NCI-H82 (cell line): Measurements from ENCODE around the gene AATK.

Experiments used
- DNase-seq: peaks from one replicate; lab custom pipeline; 2025; lab: John Stamatoyannopoulos, UW

Gene AATK

DNA sequence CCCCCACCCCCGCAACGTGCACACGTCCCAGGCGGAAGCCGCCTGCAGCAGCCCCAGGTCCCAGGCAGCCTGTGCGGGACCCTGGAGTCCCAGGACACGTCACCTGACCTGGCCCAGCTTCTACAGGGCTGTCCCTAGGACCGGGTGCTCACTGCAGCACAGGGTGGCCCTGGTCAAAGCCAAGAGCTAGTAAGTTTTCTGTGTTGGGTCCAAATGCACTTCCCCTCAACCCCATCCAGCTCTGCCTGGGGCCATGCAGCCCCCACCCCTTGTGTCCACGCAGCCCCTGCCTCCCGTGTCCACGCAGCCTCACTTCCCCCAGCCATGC, 22.9 kb downstream of the AATK start:
- no peak for DNase-seq

DNA sequence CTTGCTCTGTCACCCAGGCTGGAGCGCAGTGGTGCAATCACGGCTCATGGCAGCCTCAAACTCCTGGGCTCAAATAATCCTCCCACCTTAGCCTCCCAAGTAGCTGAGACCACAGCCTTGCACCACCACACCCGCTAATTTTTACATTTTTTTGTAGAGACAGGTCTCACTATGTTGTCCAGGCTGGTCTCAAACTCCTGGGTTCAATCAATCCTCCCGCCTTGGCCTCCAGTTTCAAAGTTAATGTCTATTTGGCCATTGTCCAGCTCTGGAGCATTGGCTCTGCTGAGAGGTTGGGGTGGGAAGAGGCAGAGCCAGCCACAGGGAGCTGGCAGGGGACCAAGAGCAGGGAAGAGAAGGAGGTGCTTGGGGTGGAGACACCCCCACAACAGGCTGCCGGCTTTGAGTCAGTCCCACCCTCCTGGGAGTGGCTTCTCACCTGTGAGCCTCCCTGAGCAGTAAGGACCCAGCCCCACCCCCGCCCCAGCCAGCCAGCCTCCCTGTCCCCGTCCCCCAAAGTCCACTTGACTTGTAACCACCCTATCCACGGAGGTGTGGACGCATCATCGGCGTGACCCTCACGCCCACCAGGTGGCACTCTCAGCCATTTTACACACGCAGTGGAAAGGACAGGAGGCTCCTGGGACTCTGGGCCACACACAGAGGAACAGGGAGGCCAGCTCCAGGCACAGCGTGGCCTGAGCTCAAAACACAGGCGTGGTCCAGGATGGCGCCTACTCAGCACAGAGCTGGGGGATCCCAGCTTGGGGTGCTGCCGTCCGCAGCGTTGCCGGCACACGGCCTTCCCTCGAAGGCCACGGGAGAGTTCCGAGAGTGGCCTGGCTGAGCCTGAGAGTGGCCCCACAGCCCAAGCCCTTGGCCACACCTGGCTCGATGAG, 23.5 kb downstream of the AATK start:
- DNase-seq = peak; percentile 89

DNA sequence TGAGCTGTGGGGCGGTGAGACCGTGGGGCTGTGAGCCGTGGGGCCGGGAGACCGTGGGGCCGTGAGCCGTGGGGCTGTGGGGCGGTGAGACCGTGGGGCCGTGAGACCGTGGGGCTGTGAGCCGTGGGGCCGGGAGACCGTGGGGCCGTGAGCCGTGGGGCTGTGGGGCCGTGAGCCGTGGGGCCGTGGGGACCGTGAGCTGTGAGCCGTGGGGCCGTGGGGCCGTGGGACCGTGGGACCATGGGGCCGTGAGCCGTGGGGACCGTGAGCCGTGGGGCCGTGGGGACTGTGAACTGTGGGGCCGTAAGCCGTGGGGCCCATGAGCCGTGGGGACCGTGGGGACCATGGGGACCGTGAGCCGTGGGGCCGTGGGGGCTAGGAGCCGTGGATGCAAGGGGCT, 25.3 kb downstream of the AATK start:
- no peak for DNase-seq

DNA sequence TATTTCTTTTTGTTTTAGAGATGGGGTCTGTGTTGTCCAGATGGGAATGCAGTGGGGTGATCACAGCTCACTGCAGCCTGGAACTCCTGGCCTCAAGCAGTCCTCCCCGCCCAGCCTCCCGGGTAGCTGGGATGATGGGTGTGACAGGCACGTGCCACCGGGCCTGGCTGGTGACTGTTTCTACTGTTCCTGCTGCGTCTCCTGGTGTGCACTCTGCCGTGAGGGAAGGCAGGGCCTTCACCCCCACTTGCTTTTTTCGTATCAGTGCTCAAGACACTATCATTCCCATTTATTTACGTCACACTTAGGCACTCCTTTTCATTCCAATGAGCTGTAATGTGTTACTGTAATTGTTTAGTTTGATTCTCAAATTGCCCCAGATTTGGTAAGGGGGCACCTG, 26.0 kb downstream of the AATK start:
- DNase-seq = no peak

DNA sequence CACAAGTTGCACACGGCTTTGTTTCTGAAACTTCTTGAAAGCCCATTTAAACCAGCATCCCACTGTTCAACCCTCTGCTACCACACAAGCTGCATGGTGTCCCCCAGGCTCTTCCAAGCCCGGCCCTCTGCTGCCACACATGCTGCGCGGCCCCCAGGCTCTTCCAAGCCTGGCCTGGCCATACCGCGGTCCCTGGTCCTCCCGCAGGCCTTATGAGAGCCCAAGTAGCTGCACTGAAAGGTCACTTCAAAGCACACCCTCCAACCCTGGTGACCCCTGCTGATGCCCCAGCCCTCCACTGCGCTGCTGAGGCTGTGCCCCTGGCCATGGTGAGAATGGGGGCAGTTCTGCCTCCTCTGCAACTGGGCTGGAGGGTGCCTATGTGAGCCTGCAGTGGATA, 26.6 kb downstream of the AATK start:
- no peak for DNase-seq

DNA sequence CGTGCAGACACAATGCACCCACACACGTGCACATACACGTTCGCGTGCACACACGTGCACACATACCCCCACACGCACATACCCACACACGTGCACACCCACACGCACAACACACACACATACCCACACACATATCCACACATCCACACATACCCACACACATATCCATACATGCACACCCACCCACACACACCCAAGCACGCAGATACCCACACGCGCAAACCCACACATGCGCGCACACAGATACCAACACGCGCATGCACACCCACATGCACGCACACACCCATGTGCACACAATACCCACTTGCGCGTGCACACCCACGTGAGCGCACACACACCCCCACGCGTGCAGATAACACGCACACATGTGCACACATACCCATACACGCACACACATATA, 27.5 kb downstream of the AATK start:
- DNase-seq = no peak

DNA sequence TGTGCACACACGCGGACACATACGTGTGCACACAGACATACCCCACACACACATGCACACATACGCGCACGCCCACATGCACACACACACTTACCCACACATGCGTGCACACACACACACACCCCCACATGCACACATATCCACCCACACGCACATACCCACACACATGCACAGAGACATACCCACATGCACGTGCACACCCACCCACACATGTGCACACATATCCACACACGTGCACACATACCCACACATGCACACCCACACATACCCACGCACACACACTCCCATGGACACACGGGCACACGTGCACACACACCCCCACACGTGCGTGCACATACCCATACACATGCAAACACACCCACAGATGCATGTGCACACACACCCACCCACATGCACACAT, 27.9 kb downstream of the AATK start:
- DNase-seq = no peak

DNA sequence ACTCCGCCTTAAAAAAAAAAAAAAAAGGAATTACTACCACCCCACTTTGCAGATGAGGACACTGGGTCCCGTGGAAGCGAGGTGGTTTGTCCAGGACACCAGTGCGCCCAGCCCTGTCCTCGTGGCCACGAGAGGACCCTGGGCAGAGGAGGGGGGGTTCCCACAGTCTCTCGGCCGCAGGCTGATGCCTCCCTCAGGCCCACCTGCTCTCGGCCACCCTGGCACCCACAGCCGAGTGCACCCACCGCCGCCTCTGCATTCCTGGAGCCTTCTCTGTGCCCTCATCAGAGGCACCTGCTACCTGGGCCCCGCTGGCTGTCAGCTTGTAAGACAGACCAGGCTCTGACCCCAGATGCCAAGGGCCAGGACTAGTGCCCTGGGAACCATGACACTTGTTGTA, 28.8 kb downstream of the AATK start:
- no peak for DNase-seq

DNA sequence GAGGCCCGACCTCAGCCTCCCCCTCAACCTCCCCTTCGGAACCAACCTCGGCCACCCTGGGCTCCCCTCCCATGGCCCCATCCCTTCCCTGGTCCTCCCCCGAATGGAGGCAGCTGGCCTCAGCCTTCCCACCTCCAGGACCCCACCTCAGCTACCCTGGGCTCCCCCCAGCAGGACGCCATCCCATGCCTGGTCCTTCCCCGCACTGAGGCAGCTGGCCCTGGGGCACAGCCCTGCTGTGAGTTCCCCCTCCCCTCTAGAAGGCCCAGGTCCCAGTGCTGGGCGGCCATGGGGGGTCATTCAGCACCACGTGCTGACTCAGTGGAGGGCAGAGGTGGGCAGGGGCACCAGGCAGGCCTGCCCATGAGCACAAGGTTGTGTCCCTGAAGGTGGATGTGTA, 29.7 kb downstream of the AATK start:
- no peak for DNase-seq

DNA sequence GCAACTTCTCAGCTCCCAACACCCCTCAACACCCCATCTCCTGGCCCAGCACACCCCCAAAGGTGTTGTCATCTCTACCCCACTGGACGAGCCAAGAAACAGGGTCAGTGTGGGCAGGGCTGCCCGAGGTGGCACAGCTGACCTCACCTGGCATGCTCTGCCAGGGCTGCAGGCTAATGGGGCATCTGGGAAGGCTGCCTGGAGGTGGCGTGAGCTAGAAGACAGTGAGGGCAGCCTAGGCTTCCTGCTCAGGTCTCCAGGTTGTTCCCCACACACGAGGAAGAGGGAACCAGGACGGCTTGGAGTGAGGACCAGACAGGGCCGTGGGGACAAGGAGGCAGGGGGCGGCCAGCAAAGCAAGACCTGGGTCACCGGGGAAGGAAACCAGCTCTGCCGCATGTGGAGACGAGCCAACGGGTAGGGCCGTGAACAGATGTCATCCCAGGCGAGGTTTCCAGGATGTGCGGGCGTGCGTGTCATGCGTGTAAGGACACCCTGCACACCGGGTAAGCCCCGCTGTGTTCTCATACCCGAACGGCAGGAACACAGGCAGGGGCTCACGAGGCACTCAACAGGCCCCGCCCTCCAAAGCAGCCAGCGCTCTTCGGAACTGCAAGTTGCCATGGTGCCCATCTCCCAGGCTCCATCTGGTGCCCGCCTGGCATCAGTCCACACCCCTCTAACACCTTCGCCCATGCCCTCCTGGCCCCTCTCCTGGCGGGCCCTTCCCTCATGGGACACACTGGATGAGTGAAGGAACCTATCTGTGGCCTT, 30.3 kb downstream of the AATK start:
- DNase-seq = no peak

DNA sequence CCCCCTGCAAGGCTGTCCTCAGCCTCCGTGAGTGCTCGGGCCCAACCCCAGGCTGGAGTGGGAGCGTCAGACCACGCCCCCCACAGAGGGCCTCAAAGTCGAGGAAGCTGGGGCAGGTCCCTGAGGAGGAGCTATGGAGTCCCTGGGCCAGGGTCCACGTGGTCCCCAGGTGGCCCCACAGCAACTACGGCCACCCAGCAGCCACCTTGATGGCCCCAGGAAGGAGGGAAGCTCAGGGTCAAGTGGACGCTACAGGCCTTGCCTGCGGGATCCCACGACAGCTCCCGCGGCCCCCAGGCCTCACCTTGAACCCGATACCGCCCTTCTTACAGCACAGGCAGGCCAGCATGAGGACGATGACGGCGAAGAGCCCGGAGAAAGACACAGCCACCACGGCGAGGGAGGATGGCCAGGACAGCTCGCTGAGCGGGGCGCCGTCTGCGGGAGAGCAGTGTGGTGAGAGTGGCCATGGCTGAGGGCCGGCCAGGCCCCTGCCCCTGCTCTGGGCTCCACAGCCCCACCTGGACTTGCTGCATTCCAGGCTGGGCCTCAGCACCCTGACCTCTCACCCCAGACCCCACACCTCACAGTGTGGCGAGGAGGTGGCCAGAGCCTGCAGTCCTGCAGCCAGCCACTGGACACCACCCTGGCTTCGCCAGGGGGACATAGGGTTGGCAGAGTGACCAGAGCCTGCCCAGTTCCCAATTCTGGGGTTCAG, 31.8 kb downstream of the AATK start:
- no peak for DNase-seq

DNA sequence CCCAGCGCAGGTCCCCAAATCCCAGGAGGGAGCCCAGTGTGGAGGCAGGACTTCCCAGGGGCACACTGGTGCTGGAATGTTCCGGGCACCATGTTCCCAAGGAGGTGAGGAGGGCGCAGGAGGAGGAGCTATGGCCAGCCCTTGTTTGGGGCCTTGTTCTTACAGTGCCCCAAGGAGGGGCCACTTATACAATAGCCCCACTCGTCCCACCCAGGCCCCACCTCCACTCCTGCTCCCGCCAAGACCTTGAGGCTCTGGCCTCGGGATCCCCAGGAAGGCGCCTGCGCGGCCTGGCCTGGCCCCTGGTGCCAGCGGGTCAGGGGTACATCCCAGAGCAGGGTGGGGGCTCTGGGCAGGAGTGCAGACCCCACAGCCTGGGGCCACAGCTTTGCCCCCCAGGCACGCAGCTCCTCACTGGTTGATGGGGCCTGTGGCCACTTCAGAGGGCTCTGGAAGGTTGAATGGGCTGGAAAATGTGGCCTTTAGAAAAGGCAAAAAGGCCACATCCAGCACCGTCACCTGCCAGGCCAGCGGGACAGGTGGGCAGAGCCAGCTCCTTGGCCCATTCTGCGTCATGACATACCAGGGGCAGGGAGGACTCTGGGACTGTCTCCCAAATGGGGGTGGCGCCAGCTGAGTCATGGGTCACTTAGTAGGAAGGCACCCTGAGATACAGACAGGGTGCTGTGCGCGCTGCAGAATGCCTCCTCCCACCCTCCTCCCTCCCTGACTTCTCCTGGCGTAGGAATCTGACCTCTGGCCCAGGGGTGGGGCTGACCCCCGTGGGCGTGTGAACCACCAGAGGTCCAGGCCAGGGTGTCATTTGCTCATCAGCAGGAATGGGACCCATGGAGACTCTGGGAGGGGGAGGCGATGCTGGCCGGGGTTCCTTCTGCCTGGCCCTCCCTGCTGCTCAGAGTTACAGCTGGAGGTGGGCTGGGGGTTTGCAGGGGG, 33.0 kb downstream of the AATK start:
- DNase-seq = no peak

DNA sequence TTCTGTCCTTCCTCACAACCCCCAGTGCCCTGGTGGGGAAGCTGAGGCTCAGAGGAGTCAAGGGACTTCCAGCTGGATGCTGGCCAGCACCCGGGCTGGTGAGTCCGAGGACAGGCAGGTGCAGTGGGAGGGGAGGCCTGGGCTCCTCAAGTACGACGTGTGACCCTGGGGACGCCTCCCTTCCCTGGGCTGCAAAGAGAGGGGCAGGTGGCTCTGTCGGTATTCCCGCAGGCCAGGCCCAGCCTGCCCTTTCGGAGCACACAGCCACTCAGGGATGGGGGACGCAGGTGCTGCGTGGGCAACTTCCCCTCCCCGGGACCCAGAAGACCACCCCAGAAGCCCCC, 33.9 kb downstream of the AATK start:
- DNase-seq = no peak

DNA sequence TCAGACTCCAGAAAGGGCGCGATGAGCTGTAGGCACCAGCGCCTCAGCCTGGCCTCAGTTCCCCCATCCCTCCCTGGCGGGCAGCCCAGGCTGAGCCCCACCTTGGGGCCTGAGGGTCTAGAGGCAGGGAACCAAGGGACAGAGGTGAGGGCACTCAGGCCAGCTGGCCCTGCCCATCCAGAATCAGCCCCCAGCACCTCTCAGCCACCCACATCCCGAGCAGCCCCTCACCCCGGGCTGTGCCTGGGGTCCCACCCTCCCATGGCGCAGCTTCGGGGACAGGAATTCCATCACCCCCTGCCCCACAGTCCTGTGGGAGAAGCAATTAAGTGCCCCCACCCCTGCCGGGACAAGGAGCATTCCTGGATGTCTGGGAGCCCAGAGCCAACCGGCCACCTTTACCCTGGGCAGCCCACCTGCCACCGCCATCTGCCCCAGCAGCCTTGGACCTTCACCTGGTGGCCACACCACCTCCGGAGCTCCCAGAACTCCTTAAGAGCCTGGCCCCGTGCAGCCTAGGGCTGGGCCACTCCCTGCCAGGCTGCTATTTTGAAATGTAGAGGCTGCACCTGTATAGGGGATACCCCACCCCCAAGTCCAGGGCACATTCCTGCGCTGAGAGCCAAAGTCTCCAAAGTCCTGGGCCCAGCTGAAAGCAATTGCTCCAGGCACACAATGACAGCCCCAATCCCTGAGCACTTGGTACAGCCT, 34.4 kb downstream of the AATK start:
- DNase-seq = no peak

DNA sequence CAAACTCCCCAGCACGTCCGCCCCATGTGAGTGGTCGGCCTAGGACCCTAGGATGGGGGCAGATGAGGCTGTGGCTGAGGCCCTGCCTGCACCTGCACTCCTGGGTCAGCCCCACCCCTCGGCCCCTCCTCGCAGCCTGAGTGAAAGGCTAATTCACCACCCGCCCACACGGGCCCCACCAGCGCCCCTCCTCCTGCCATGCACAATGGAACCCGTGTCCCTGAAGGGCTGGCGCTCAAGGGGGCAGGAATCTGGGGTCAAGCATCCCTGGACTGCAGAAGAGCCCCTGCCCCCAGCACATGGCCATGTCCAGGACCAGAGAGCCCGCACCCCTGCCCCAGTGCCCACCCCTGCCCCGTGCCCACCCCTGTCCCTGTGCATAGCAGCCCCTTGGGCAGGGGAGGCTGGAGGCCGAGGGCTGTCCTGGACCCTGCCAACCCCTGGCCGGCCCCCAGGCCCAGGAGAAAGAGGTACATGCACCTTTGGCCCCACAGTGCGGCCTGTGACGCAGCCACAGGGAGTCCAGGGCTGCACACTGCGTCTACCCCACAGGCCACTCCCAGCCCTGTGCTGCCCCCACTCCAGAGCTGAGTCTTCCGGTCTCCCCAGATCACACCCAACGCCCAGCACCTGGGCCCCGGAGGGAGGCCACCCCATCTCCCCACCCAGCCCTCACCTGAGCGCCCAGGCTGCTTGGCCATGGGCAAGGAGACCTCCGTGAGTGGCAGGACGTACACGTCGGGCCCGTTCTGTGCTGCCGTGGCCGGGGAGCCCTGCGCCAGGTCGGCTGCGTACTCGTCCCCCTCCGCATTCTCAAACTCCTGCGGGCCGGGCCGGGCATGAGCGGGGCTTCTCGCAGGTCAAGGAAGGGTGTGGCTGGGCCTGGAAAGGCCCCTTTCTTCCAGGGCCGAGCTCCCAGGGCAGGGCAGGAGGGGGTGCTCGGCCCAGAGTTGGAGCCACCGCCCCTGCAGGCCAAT, 35.3 kb downstream of the AATK start:
- no peak for DNase-seq

DNA sequence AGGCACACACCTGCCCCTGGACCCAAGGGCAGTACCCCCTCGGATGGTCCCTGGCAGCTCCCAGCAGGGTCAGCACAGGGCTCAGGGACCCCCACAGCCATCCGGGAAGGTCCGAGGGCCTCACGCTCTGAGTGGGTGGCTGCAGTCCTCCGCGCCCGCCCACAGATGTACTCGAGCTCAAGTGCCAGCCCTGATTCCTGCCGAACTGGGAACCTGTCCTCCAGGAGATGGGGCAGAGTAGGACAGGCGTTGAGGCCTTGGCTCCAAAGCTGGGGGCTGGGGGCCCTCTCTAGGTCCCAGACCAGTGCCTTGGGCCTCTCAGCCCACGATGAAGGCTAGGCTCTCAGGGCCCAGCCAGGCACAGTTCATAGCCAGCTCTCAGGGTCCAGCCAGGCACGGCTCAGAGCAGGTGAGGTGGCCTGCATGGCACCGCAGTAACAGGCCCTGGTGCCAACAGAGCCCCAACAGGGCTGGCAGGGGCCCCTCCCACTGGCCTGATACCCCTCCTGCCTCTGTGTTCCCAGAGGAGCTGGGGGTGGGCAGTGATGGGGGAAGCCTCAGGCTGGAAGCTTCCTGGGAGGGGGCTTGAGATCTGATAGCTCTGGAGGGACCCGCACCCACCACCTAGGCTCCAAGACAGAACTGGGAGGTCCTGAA, 36.2 kb downstream of the AATK start:
- no peak for DNase-seq

DNA sequence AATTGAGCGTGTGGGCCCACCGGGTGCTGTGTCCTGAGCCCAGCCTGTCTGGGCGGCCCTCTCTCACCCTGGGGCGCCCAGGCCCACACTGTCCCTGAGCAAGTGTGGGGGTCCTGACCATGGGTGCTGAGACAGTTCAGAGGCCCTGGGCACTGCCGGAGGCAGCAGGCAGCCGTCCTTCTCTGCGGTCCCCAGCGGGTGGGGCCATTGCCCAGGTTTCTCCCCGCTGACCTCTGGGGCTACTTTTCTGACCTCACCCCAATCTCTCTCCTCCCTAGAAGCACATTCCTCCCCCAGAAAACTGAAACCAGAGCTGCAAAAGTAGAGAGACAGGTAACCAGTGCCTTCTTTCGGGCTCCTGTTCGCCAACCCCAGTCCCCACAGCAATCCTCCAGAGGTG, 36.7 kb downstream of the AATK start:
- DNase-seq = no peak

DNA sequence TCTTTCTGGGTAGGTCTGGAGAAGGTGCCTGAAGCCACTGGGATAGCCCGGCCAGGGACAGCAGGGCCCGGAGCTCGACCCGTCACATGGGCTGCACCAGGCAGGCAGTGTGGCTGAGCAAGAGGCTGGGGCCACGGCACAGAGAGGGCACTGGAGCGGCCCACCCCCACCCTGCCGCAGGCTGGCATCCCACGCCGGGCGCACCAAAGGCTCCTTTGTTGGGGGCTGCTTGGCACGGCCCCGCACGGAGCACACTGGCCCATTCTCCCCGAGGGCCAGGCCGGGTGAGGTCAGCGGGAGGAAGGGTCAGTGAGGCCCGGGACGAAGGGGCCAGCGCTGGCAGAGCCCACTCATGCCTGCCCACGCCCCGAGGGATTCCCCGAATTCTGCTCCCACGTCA, 37.2 kb downstream of the AATK start:
- DNase-seq = no peak

DNA sequence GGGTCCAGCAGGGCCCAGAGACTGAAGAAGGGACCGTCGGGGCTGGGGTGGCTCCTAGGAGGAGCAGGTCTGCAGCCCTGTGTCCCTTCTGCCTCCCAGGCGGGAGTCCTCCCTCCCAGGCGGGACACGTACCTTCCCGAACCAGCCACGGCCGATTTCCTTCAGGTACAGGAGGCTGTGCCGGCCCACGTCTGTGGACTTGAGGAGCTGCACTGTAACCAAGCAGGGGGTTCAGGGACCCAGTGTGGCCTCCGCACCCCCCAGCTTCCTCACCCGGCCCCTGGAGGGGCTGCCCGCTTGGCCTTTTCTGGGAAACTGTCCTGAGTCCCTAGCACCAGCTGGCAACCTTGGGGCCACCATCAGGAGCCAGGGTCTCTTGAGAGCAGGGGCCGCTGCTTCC, 37.7 kb downstream of the AATK start:
- DNase-seq = no peak
